ENCODE measurements around the gene SPIN2A. TPM values are rescaled to one million over a fixed set of nuclear protein-coding genes. Genes with fewer than 3 reads are reported as not detected.
"Not testable (repeated sequence)": the region's sequence is repeated elsewhere in the genome, so short reads cannot be mapped to it uniquely, and the experiment has no call there.

SPIN2A gene
- total RNA-seq, 1 experiment from 2014 or later = 4.5 TPM

- no peak for DNase-seq (ENCODE audit: low spot score)
- Mint-ChIP-seq H3K27ac (no peak overlapping the region), H3K4me1 (peaks cover 21% of the 10 kb centered on the region), H3K27me3 (ENCODE audit: low read depth) (no peaks in the 10 kb centered on the region), H3K9me3 (no peaks in the 10 kb centered on the region), H3K4me3 (no peak overlapping the region), H3K36me3 (peaks cover 6% of the 10 kb centered on the region; the same call in 1 of the 2 replicates)
- ATAC-seq = no peak
- TF ChIP-seq ZNF263 (CRISPR knock-in tag; IDR thresholded peaks at IDR 0.05; ENCODE audit: low read depth) (no peak), E2F5 (CRISPR knock-in tag; IDR thresholded peaks at IDR 0.05) (no peak), TEAD1 (CRISPR knock-in tag; IDR thresholded peaks at IDR 0.05) (no peak), FOXP4 (CRISPR knock-in tag; IDR thresholded peaks at IDR 0.05) (no peak), NFE2L1 (CRISPR knock-in tag; IDR thresholded peaks at IDR 0.05) (no peak), SMAD3 (CRISPR knock-in tag; IDR thresholded peaks at IDR 0.05; ENCODE audit: borderline replicate concordance) (no peak), JUN (CRISPR knock-in tag; IDR thresholded peaks at IDR 0.05) (no peak), NR3C1 (CRISPR knock-in tag; conservative IDR thresholded peaks at IDR 0.05; ENCODE audit: low read depth) (no peak)
- CTCF ChIA-PET = no interaction called here
- POLR2A ChIA-PET = no interaction called here
Measured at GRCh38 chrX:57133706-57134105, 3.5 kb downstream of the SPIN2A start.

GRCh38 chrX:57133284-57133683 lies 3.9 kb downstream of the SPIN2A start:
- H3K36me3 Mint-ChIP-seq; CTCF ChIA-PET; H3K27me3 Mint-ChIP-seq (ENCODE audit: low read depth); ATAC-seq; H3K27ac Mint-ChIP-seq; POLR2A ChIA-PET; DNase-seq (ENCODE audit: low spot score); H3K9me3 Mint-ChIP-seq; H3K4me3 Mint-ChIP-seq: not testable (repeated sequence)
- H3K4me1 Mint-ChIP-seq = peaks cover 17% of the 10 kb centered on the region

- POLR2A ChIA-PET = no interaction called here
- TF ChIP-seq E2F4 (CRISPR knock-in tag; IDR thresholded peaks at IDR 0.05; ENCODE audit: borderline replicate concordance, low read depth) (no peak), ETV6 (CRISPR knock-in tag; IDR thresholded peaks at IDR 0.05) (no peak), NR2C2 (CRISPR knock-in tag; IDR thresholded peaks at IDR 0.05) (no peak), NFYB (CRISPR knock-in tag; conservative IDR thresholded peaks at IDR 0.05; ENCODE audit: low read depth) (no peak), ERG (CRISPR knock-in tag; IDR thresholded peaks at IDR 0.05) (no peak), SMAD3 (CRISPR knock-in tag; IDR thresholded peaks at IDR 0.05; ENCODE audit: borderline replicate concordance) (no peak), ZBTB21 (CRISPR knock-in tag; IDR thresholded peaks at IDR 0.05; ENCODE audit: borderline replicate concordance) (no peak), E2F5 (CRISPR knock-in tag; IDR thresholded peaks at IDR 0.05) (no peak), ZNF232 (CRISPR knock-in tag; IDR thresholded peaks at IDR 0.05) (no peak), ZNF396 (CRISPR knock-in tag; IDR thresholded peaks at IDR 0.05; ENCODE audit: borderline replicate concordance) (no peak)
- ATAC-seq = no peak
- CTCF ChIA-PET = no interaction called here
- peaks cover 8% of the 10 kb centered on the region for H3K4me1 Mint-ChIP-seq
- H3K4me3 Mint-ChIP-seq = no peak overlapping the region
- H3K9me3 Mint-ChIP-seq = no peaks in the 10 kb centered on the region
- H3K27me3 Mint-ChIP-seq (ENCODE audit: low read depth) = no peaks in the 10 kb centered on the region
- peaks cover 6% of the 10 kb centered on the region; the same call in 1 of the 2 replicates for H3K36me3 Mint-ChIP-seq
- no peak overlapping the region for H3K27ac Mint-ChIP-seq
- DNase-seq (ENCODE audit: low spot score) = no peak
Measured at GRCh38 chrX:57132046-57132445, 5.2 kb downstream of the SPIN2A start.

Data from WTC11 (cell line).